H1 (cell line): ENCODE results near the gene MAN1C1. TPM values are rescaled to one million over a fixed set of nuclear protein-coding genes. Genes with fewer than 3 reads are reported as not detected.

ENCODE experiments used
- CTCF ChIA-PET: fragments of 300-600 bp; sonication (Branson Sonifier 250); formaldehyde crosslinking; loops from one replicate; lab custom pipeline; 2021; ENCODE audit not compliant: partially characterized antibody; lab: Charles Lee
- POLR2A ChIA-PET: fragments of 300-600 bp; sonication (Branson Sonifier 250); formaldehyde crosslinking; loops from one replicate; lab custom pipeline; 2021; ENCODE audit warnings: inconsistent platforms; ENCODE audit not compliant: partially characterized antibody; lab: Charles Lee
- DNase-seq, 2 experiments: peaks; one replicate each; pipeline versions ENCODE4 v3.0.0 to v3.0.0-alpha.2; 2010 to 2022; ENCODE audit warnings: low spot score in 2 of 2, low read depth in 1 of 2, mixed read lengths in 1 of 2
- FAIRE-seq: peaks from 2 replicates; lab custom pipeline; 2011; peaks lifted over from hg19 to GRCh38; lab: Jason Lieb, UNC
- H2AFZ ChIP-seq: 2 replicates; pipeline ENCODE4 v1.8.1; 2012; ENCODE audit warnings: low read length, inconsistent platforms
- H2AK5ac ChIP-seq: 2 replicates; pipeline ENCODE4 v1.6.1; 2013; ENCODE audit warnings: low read depth, low read length
- H2BK120ac ChIP-seq: replicated peaks from 2 replicates; pipeline ENCODE3; 2013; ENCODE audit warnings: low read depth, low read length, inconsistent platforms
- H2BK12ac ChIP-seq: 2 replicates; pipeline ENCODE4 v1.6.1; 2013; ENCODE audit warnings: low read depth, low read length
- H2BK15ac ChIP-seq: 2 replicates; pipeline ENCODE4 v1.6.1; 2013; ENCODE audit warnings: low read length
- H2BK20ac ChIP-seq: 2 replicates; pipeline ENCODE4 v1.6.1; 2013; ENCODE audit warnings: low read length
- H2BK5ac ChIP-seq: 2 replicates; pipeline ENCODE4 v1.6.1; 2013; ENCODE audit warnings: low read depth, low read length
- H3K14ac ChIP-seq: 2 replicates; pipeline ENCODE4 v1.6.1; 2013; ENCODE audit warnings: inconsistent platforms; ENCODE audit not compliant: insufficient read length
- H3K18ac ChIP-seq: 2 replicates; pipeline ENCODE4 v1.6.1; 2013; ENCODE audit warnings: low read length; ENCODE audit errors: extremely low read depth
- H3K23ac ChIP-seq: 2 replicates; pipeline ENCODE4 v1.6.1; 2013; ENCODE audit warnings: inconsistent platforms; ENCODE audit not compliant: insufficient read length
- H3K23me2 ChIP-seq: 2 replicates; pipeline ENCODE4 v1.6.1; 2013; ENCODE audit warnings: low read depth, low read length
- H3K27ac ChIP-seq: 2 replicates; pipeline ENCODE4 v1.6.1; 2011; ENCODE audit warnings: low read depth, low read length, inconsistent platforms
- H3K27me3 ChIP-seq, 4 experiments: replicated peaks in 1 of 4; 1 replicate in 1 of 4; 2 replicates in 3 of 4; pipeline versions ENCODE4 v1.6.1 to v1.8.1; 2011 to 2013; ENCODE audit warnings: low read length in 3 of 4, mild to moderate bottlenecking in 3 of 4, inconsistent platforms in 2 of 4, mixed read lengths in 2 of 4, moderate library complexity in 1 of 4; ENCODE audit not compliant: control insufficient read depth in 3 of 4, insufficient read depth in 3 of 4; ENCODE audit errors: extremely low read depth in 1 of 4
- H3K36me3 ChIP-seq, 4 experiments: 2 replicates each; pipeline versions ENCODE4 v1.6.1 to v1.8.1; 2011 to 2013; ENCODE audit warnings: mild to moderate bottlenecking in 4 of 4, low read length in 3 of 4, moderate library complexity in 2 of 4, control low read depth in 1 of 4, inconsistent platforms in 1 of 4; ENCODE audit not compliant: insufficient read depth in 4 of 4, control insufficient read depth in 2 of 4
- H3K4ac ChIP-seq: replicated peaks from 2 replicates; pipeline ENCODE3; 2013; ENCODE audit warnings: low read length, low read depth, mixed read lengths, inconsistent platforms; ENCODE audit not compliant: insufficient read length
- H3K4me1 ChIP-seq, 4 experiments: replicated peaks in 1 of 4; 1 replicate in 1 of 4; 2 replicates in 3 of 4; pipeline versions ENCODE4 v1.6.1 to v1.8.1; 2011 to 2013; ENCODE audit warnings: low read length in 3 of 4, inconsistent platforms in 2 of 4, mixed read lengths in 1 of 4; ENCODE audit not compliant: insufficient read depth in 4 of 4, control insufficient read depth in 3 of 4
- H3K4me2 ChIP-seq, 2 experiments: 2 replicates each; pipeline versions ENCODE4 v1.6.1 to v1.8.1; 2011 to 2013; ENCODE audit warnings: low read depth in 2 of 2, low read length in 2 of 2, control low read depth in 1 of 2, inconsistent platforms in 1 of 2, mild to moderate bottlenecking in 1 of 2; ENCODE audit not compliant: insufficient read depth in 1 of 2
- H3K4me3 ChIP-seq, 4 experiments: fragments of 200-600, 300-600 bp in 1 of 4; sonication (generic), shearing (Covaris generic), sonication (Bioruptor Twin) in 1 of 4; 2 replicates each; pipeline versions ENCODE4 v1.5.1 to v1.8.1; 2011 to 2016; ENCODE audit warnings: low read length in 4 of 4, low read depth in 3 of 4, control low read depth in 2 of 4, inconsistent platforms in 2 of 4, mild to moderate bottlenecking in 2 of 4, mixed read lengths in 1 of 4, moderate library complexity in 1 of 4; ENCODE audit not compliant: insufficient read depth in 2 of 4; ENCODE audit errors: extremely low read depth in 1 of 4
- H3K56ac ChIP-seq: replicated peaks from 2 replicates; pipeline ENCODE3; 2013; ENCODE audit warnings: low read depth, mild to moderate bottlenecking, mixed read lengths, low read length, inconsistent platforms; ENCODE audit not compliant: insufficient read length
- H3K79me1 ChIP-seq: 2 replicates; pipeline ENCODE4 v1.6.1; 2013; ENCODE audit warnings: low read depth, low read length, control low read depth
- H3K79me2 ChIP-seq, 2 experiments: 2 replicates each; pipeline versions ENCODE4 v1.6.1 to v1.8.1; 2012 to 2013; ENCODE audit warnings: low read length in 2 of 2, mild to moderate bottlenecking in 2 of 2, inconsistent platforms in 1 of 2; ENCODE audit not compliant: insufficient read depth in 2 of 2, control insufficient read depth in 1 of 2
- H3K9ac ChIP-seq, 4 experiments: replicated peaks in 1 of 4; 1 replicate in 1 of 4; 2 replicates in 3 of 4; pipeline versions ENCODE4 v1.6.1 to v1.8.1; 2011 to 2013; ENCODE audit warnings: low read depth in 3 of 4, low read length in 3 of 4, control low read depth in 2 of 4, mild to moderate bottlenecking in 2 of 4, moderate library complexity in 2 of 4, inconsistent platforms in 1 of 4; ENCODE audit errors: extremely low read depth in 1 of 4
- H3K9me3 ChIP-seq, 2 experiments: 2 replicates each; pipeline versions ENCODE4 v1.6.1 to v1.8.1; 2012 to 2013; ENCODE audit warnings: mild to moderate bottlenecking in 2 of 2, moderate library complexity in 2 of 2, control low read depth in 1 of 2, inconsistent platforms in 1 of 2, low read depth in 1 of 2, low read length in 1 of 2, mixed read lengths in 1 of 2; ENCODE audit not compliant: insufficient read depth in 2 of 2
- H4K20me1 ChIP-seq, 2 experiments: replicated peaks in 1 of 2; 2 replicates each; pipeline versions ENCODE3 to v1.8.1; 2011 to 2013; ENCODE audit warnings: inconsistent platforms in 2 of 2, low read length in 2 of 2, mild to moderate bottlenecking in 1 of 2; ENCODE audit not compliant: insufficient read depth in 2 of 2, control insufficient read depth in 1 of 2
- H4K5ac ChIP-seq: 2 replicates; pipeline ENCODE4 v1.6.1; 2013; ENCODE audit warnings: low read length, low read depth, mixed read lengths, inconsistent platforms; ENCODE audit not compliant: insufficient read length
- H4K8ac ChIP-seq: 2 replicates; pipeline ENCODE4 v1.8.0; 2013; ENCODE audit warnings: mild to moderate bottlenecking, moderate library complexity, low read length, inconsistent platforms; ENCODE audit not compliant: insufficient read depth; ENCODE audit errors: extremely low read depth
- H4K91ac ChIP-seq: replicated peaks from 2 replicates; pipeline ENCODE3; 2013; ENCODE audit warnings: low read length, mixed read lengths, inconsistent platforms; ENCODE audit not compliant: insufficient read length
- BCL11A ChIP-seq, 2 experiments: IDR thresholded peaks; one replicate each; pipeline ENCODE4 v1.6.1; 2011; ENCODE audit warnings: low read depth in 2 of 2, low read length in 2 of 2, mild to moderate bottlenecking in 2 of 2
- CHD2 ChIP-seq: IDR thresholded peaks from 2 replicates; pipeline ENCODE4 v1.6.1; 2012; ENCODE audit warnings: low read length, improper control_type of control experiment
- EP300 ChIP-seq, 2 experiments: IDR thresholded peaks; 1 replicate in 1 of 2; 2 replicates in 1 of 2; pipeline ENCODE4 v1.6.1; 2011 to 2012; ENCODE audit warnings: low read depth in 2 of 2, low read length in 2 of 2, mild to moderate bottlenecking in 2 of 2, borderline replicate concordance in 1 of 2, inconsistent platforms in 1 of 2, moderate library complexity in 1 of 2
- JUND ChIP-seq: IDR thresholded peaks from 2 replicates; pipeline ENCODE4 v1.6.1; 2011; ENCODE audit warnings: mild to moderate bottlenecking, improper control_type of control experiment, low read length
- PHF8 ChIP-seq: fragments of 200-600 bp; sonication (generic); conservative IDR thresholded peaks from 2 replicates; pipeline ENCODE4 v1.7.1; 2012; ENCODE audit warnings: low read depth, mild to moderate bottlenecking, inconsistent platforms, low read length, moderate library complexity
- RFX5 ChIP-seq: IDR thresholded peaks from 2 replicates; pipeline ENCODE4 v1.6.1; 2011; ENCODE audit warnings: low read depth, low read length, improper control_type of control experiment, borderline replicate concordance
- RXRA ChIP-seq: IDR thresholded peaks from 2 replicates; pipeline ENCODE4 v1.6.1; 2011; ENCODE audit warnings: low read depth, mild to moderate bottlenecking, low read length, moderate library complexity; ENCODE audit not compliant: insufficient read depth
- SP1 ChIP-seq: IDR thresholded peaks from 2 replicates; pipeline ENCODE4 v1.6.1; 2011; ENCODE audit warnings: low read depth, low read length
- SRF ChIP-seq: IDR thresholded peaks from 2 replicates; pipeline ENCODE4 v1.6.1; 2011; ENCODE audit warnings: mild to moderate bottlenecking, low read depth, low read length, moderate library complexity
- SUZ12 ChIP-seq: fragments of 200-600 bp; sonication (generic); IDR thresholded peaks from 2 replicates; pipeline ENCODE4 v1.6.1; 2012; ENCODE audit warnings: mild to moderate bottlenecking, inconsistent platforms, low read length, moderate library complexity, mixed read lengths
- ZNF274 ChIP-seq: IDR thresholded peaks from 2 replicates; pipeline ENCODE4 v1.7.0; 2012; ENCODE audit warnings: low read length, borderline replicate concordance; ENCODE audit errors: extremely low read depth
- WGBS, 2 experiments: shearing (Covaris generic) in 1 of 2; methylation state at CpG; one replicate each; pipeline versions ENCODE4 v1.1.6 to v1.1.7; 2013 to 2015; ENCODE audit warnings: low lambda C conversion rate in 2 of 2, mixed read lengths in 2 of 2, inconsistent platforms in 1 of 2, low coverage in 1 of 2, missing lambda C conversion rate in 1 of 2; ENCODE audit not compliant: insufficient replicate concordance in 2 of 2, insufficient coverage in 1 of 2, insufficient read length in 1 of 2; ENCODE audit errors: extremely low coverage in 1 of 2, missing lambda C conversion rate in 1 of 2; 5-methylcytosine and 5-hydroxymethylcytosine counted together
- polyA plus RNA-seq, 7 experiments: library from polyadenylated mRNA; depleted of rRNA in 3 of 7; stranded (reverse) in 5 of 7; unstranded in 2 of 7; fragments of >200 nt in 5 of 7; fragments of 200-250 nt in 2 of 7; gene quantifications; 1 replicate in 5 of 7; 2 replicates in 1 of 7; 4 replicates in 1 of 7; pipeline versions ENCODE4 v1.2.1 to v1.2.3, GENCODE V29; 2011 to 2013; ENCODE audit warnings: missing spikeins in 2 of 7, mixed read lengths in 2 of 7
- total RNA-seq: library from RNA; stranded (reverse); fragmentation: NEBNext Ultra II Directional; extraction: Animal tissue kit (Norgen Biotek cat#: 25700); gene quantifications from 2 replicates; pipeline ENCODE4 v1.2.1, GENCODE V29; 2021
- TF ChIP-seq, protein P1 (sequence below): IDR thresholded peaks from 2 replicates; pipeline ENCODE4 v1.6.1; 2011; ENCODE audit warnings: low read length, improper control_type of control experiment

MAN1C1 gene
- total and polyA plus RNA-seq, 2 of the 8 experiments (the other 6 are each of a cell fraction or from before 2014, with no cell fraction given), result 7.8 to 15.2 TPM

DNA sequence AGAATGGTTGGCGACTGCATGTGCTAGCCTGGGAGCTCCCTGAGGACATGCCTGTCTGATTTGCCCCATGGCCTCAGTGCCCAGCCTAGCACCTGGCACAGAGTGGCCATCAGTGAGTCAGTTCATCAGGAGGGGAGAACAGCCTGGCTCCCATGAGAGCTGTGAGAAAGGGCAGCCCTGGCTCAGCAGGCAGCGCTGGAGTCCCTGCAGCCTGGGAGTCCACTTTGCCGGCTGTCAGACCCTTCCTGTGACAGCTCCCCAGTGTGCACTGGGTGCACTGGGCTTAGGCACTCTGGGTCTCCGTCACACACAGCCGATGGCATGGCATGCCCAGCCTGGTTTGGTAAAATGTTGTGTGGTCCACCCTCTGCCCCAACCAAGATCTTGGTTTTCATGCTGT lies 44.5 kb upstream of the MAN1C1 start:
- no peaks in the 10 kb centered on the region for H3K27me3 ChIP-seq
- H3K79me2 ChIP-seq, result no peaks in the 10 kb centered on the region
- H2BK12ac ChIP-seq, result peak overlapping the region; percentile 81; the same call in 1 of the 2 replicates
- no peak overlapping the region for H3K27ac ChIP-seq
- no peak overlapping the region for H2BK120ac ChIP-seq
- no peak overlapping the region for H4K8ac ChIP-seq
- no peak overlapping the region for H3K4me2 ChIP-seq
- no peak overlapping the region for H3K23ac ChIP-seq
- no peak for FAIRE-seq
- H3K36me3 ChIP-seq, result no peaks in the 10 kb centered on the region
- H3K23me2 ChIP-seq, result no peaks in the 10 kb centered on the region
- peaks cover 0 to 35% (median 19%) of the 10 kb centered on the region in 4 experiments; a peak in 6 of 7 replicates for H3K4me1 ChIP-seq
- no peak overlapping the region for H3K4ac ChIP-seq
- H3K18ac ChIP-seq, result no peak overlapping the region
- no peak overlapping the region; the same call in 1 of the 2 replicates for H2BK15ac ChIP-seq
- no peak for DNase-seq
- CTCF ChIA-PET, result interaction anchor here (0.6 to 5.5 kb wide), 56 partner anchors 8 to 607 kb away, joined by 3 to 92 read pairs (median 5); partner anchors contain the start of genes LDLRAP1 and SELENON
- no peak overlapping the region for H3K14ac ChIP-seq
- H2AFZ ChIP-seq, result no peak overlapping the region
- H2BK20ac ChIP-seq, result no peak overlapping the region
- peak overlapping the region; percentile 38 for H4K91ac ChIP-seq
- no peak overlapping the region; the same call in 1 of the 2 replicates for H2AK5ac ChIP-seq
- H3K4me3 ChIP-seq, result no peak overlapping the region
- 0 out of 2 replicates have a peak overlapping the region, but pooled peaks have one; percentile 5 for H2BK5ac ChIP-seq
- no peak overlapping the region for H3K9ac ChIP-seq
- H3K9me3 ChIP-seq, result no peaks in the 10 kb centered on the region
- POLR2A ChIA-PET, result interaction anchor here (0.9 to 2.0 kb wide), 4 partner anchors 8 to 226 kb away, joined by 4 to 6 read pairs (median 4); partner anchors contain the start of gene LDLRAP1
- H4K5ac ChIP-seq, result no peak overlapping the region
- H3K79me1 ChIP-seq, result no peaks in the 10 kb centered on the region
- 90% methylated on average over 5 of the region's 5 CpGs; no CpG with 5 or more reads in 1 of the 2 experiments for WGBS, 2 experiments
- no peak overlapping the region for H3K56ac ChIP-seq
- H4K20me1 ChIP-seq, result peaks cover 0 to 2% of the 10 kb centered on the region in 2 experiments
- TF ChIP-seq, protein P1, sequence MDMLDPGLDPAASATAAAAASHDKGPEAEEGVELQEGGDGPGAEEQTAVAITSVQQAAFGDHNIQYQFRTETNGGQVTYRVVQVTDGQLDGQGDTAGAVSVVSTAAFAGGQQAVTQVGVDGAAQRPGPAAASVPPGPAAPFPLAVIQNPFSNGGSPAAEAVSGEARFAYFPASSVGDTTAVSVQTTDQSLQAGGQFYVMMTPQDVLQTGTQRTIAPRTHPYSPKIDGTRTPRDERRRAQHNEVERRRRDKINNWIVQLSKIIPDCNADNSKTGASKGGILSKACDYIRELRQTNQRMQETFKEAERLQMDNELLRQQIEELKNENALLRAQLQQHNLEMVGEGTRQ, result no peak
- TF ChIP-seq PHF8 (no peak), CHD2 (no peak), EP300 (IDR thresholded peaks at IDR 0.05; ENCODE audit: borderline replicate concordance in 1 of 2, low read depth in 2 of 2, low read length in 2 of 2) (no peak), BCL11A (IDR thresholded peaks at IDR 0.05; ENCODE audit: low read depth in 2 of 2, low read length in 2 of 2) (no peak), ZNF274 (no peak), RFX5 (no peak), JUND (no peak), SRF (no peak), SP1 (no peak), RXRA (no peak), SUZ12 (no peak)
